HL-60 (cell line): ENCODE measurements around the gene FHIT.

Experiments
- CTCF ChIP-seq: IDR thresholded peaks from one replicate; pipeline ENCODE4 v1.5.1; 2011; ENCODE audit warnings: low read length, control low read depth, inconsistent platforms; ENCODE audit not compliant: insufficient read depth
- GABPA ChIP-seq: IDR thresholded peaks from 2 replicates; pipeline ENCODE4 v1.6.1; 2012; ENCODE audit warnings: low read depth
- POLR2AphosphoS5 ChIP-seq: IDR thresholded peaks from 2 replicates; pipeline ENCODE4 v1.6.1; 2012; ENCODE audit warnings: low read depth
- TF ChIP-seq, protein P1 (sequence below): IDR thresholded peaks from 2 replicates; pipeline ENCODE4 v1.6.1; 2012; ENCODE audit warnings: low read depth; ENCODE audit not compliant: insufficient replicate concordance

DNA sequence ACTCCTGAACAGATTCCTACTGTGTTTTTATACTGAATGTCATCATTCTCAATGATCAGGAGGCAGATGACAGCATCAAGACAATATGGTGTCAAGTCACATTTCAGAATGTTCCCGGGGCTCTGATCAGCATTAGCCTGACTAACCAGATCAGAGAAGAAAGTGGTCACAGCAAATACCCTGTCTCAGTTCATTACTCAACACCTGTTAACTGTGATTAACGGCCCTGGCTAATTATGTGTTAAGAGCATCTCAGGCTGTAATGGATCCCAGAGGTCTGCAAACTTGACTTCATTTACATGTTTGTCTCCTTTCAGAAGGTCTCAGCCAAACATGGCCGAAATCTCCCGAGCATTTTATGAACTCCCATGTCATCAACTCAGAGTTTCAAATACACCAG, 833.7 kb downstream of the FHIT start:
- TF ChIP-seq CTCF (no peak), POLR2AphosphoS5 (no peak), GABPA (no peak)
- TF ChIP-seq, protein P1, sequence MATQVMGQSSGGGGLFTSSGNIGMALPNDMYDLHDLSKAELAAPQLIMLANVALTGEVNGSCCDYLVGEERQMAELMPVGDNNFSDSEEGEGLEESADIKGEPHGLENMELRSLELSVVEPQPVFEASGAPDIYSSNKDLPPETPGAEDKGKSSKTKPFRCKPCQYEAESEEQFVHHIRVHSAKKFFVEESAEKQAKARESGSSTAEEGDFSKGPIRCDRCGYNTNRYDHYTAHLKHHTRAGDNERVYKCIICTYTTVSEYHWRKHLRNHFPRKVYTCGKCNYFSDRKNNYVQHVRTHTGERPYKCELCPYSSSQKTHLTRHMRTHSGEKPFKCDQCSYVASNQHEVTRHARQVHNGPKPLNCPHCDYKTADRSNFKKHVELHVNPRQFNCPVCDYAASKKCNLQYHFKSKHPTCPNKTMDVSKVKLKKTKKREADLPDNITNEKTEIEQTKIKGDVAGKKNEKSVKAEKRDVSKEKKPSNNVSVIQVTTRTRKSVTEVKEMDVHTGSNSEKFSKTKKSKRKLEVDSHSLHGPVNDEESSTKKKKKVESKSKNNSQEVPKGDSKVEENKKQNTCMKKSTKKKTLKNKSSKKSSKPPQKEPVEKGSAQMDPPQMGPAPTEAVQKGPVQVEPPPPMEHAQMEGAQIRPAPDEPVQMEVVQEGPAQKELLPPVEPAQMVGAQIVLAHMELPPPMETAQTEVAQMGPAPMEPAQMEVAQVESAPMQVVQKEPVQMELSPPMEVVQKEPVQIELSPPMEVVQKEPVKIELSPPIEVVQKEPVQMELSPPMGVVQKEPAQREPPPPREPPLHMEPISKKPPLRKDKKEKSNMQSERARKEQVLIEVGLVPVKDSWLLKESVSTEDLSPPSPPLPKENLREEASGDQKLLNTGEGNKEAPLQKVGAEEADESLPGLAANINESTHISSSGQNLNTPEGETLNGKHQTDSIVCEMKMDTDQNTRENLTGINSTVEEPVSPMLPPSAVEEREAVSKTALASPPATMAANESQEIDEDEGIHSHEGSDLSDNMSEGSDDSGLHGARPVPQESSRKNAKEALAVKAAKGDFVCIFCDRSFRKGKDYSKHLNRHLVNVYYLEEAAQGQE = no peak
